VCaP (cell line): ENCODE data around the gene MARCHF9.

ENCODE experiments used
- H3K27ac ChIP-seq: fragments of 450-650 bp; 2 replicates; pipeline ENCODE4 v1.5.1; 2017
- TF ChIP-seq, protein P1 (sequence below): fragments of 450-650 bp; conservative IDR thresholded peaks from 2 replicates; pipeline ENCODE4 v1.5.1; 2017; ENCODE audit warnings: mild to moderate bottlenecking, moderate library complexity

Gene MARCHF9

DNA sequence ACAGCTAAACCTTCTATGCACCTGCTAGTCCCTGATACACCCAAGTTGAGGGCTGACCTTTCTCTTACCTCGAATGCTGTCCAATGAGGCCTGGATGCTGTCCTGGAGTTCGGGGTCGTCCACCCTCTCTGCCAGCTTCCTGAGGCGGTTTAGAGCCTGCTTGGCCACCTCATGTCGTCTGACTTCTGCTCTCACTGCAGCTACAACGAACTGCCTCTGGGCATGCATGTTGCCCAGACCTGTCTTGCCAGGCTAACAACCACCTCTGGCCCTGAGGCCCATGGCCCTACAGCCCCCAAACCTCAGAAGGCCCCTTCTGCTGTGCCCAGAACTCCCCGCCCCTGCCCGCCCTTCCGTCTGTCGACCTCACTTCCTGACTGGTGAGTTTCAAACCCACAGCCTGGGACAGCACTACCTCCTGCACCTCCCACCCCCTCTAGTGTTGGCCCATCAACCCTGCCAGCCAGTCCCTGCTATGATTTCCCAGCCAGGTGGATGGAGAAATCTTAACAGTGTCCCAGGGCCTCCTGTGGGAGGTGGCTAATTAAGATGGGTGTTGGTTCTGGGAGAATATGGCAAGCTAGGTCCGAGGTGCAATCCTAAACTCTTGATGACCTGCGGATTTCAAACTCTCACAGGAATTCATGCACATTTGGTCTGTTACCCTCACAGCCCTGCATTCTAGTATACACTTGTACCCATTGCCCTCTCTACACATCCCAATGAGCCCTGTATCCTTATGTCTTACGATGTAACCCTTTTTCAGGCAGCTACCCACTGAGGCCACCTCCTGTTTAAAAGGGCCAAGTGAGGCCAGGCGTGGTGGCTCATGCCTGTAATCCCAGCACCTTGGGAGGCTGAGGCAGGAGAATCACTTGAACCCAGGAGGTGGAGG, 12.8 kb upstream of the MARCHF9 start:
- no peak overlapping the region for H3K27ac ChIP-seq
- TF ChIP-seq, protein P1, sequence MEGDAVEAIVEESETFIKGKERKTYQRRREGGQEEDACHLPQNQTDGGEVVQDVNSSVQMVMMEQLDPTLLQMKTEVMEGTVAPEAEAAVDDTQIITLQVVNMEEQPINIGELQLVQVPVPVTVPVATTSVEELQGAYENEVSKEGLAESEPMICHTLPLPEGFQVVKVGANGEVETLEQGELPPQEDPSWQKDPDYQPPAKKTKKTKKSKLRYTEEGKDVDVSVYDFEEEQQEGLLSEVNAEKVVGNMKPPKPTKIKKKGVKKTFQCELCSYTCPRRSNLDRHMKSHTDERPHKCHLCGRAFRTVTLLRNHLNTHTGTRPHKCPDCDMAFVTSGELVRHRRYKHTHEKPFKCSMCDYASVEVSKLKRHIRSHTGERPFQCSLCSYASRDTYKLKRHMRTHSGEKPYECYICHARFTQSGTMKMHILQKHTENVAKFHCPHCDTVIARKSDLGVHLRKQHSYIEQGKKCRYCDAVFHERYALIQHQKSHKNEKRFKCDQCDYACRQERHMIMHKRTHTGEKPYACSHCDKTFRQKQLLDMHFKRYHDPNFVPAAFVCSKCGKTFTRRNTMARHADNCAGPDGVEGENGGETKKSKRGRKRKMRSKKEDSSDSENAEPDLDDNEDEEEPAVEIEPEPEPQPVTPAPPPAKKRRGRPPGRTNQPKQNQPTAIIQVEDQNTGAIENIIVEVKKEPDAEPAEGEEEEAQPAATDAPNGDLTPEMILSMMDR, result no peak

DNA sequence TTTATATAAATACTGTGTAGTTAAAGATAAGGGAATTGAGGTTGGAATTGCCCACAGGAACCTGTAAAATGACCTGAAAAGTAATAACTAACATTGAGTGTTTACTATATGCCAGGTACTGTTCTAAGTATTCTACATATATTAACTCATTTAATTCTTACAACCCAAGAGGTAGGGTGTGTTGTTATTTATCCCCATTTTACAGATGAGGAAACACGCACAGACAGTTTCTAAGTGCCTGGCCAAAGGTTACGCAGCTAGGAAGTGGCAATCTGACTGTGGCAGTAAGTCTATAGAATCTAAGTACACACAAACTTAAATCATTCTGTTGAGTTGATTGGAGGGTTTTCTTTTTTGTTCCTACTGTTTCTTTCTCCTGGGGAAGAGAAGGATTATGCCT, 11.1 kb upstream of the MARCHF9 start:
- no peak overlapping the region for H3K27ac ChIP-seq

DNA sequence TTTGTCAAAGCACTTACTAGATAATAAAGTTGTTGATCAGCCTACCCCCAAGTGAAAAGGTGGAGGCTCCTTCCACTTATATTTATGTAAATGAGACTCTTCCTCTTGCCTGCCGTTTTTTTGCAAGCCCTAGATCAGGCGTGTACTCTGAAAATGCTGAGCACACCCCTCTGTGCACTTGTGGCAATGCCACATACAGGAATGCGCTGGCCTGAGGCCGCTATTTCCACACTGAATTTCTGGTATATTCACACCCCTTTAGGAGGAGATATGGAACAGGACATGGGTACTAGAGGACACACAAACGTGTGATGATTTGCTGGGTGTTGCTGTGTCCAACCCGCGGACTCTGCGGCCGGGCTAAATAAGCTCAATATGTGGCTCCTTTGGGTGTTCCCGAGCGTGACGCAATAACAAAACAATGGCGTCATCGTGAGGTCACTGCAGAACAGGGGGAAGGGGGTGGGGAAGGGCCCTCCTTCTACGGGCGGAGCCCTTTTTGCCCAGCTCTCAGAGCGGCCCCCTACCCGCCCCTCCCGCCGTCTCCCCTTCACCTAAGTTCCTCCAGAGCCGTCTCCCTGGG, 10.6 kb upstream of the MARCHF9 start:
- TF ChIP-seq, protein P1, result no peak
- H3K27ac ChIP-seq, result peak overlapping the region; percentile 85

More for the DNA sequence above, 11.1 kb upstream of the MARCHF9 start:
- TF ChIP-seq, protein P1, result no peak

- TF ChIP-seq, protein P1, result no peak
Measured at GRCh38 chr12:57744777-57745484, 10.0 kb upstream of the MARCHF9 start, which contains the start of gene TSPAN31. TSPAN31 (plus strand) TSS chr12:57745039; CDS start chr12:57745155, 116 bp downstream.

DNA sequence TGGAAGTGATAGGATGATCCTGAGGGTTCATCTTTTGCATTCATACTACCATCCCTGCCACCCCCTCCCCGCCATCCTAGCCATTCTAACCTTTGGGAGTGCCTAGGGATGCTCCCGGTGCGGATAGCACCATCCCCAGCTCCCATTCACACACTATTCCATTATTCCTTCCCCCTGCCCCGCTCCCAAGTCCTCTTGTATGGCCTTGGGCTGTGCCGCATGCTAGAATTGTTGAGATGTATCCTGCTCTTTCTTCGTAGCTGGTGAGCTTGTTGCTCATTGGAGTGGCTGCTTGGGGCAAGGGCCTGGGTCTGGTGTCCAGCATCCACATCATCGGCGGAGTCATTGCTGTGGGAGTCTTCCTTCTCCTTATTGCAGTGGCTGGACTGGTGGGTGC, 9.4 kb upstream of the MARCHF9 start:
- peak overlapping the region; percentile 85 for H3K27ac ChIP-seq
- TF ChIP-seq, protein P1, result no peak

More at GRCh38 chr12:57744777-57745484, 10.0 kb upstream of the MARCHF9 start, which contains the start of gene TSPAN31:
- H3K27ac ChIP-seq, result peak within 1 kb of the TSS; percentile 85

GRCh38 chr12:57746025-57746424, 8.9 kb upstream of the MARCHF9 start:
- TF ChIP-seq, protein P1, result no peak
- H3K27ac ChIP-seq, result peak overlapping the region; percentile 85; the same call in 1 of the 2 replicates

DNA sequence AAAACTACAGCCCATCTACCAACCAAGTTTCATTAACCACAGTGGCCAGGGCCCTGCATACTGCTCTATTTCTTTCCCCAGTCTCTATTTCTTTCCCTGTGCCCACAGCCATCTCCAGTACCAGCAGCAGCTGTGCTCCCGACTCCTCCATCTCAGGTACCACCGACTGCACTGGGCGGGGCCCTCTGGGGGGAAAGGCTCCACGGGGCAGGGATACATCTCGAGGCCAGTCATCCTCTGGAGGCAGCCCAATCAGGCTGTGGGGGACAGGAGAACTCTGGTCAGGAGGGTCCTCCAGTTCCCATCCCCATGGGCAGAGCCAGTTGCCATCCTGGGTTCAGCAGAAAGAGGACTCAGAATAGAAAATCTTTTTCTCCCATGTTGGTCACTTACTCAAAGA, 5.8 kb upstream of the MARCHF9 start:
- TF ChIP-seq, protein P1, result no peak

More for the DNA sequence above, 5.8 kb upstream of the MARCHF9 start:
- H3K27ac ChIP-seq, result no peak overlapping the region
